Parathyroid adenoma (tissue), 2 donors: ENCODE measurements around the gene BCKDHA.
A peak's percentile ranks its signal among the peaks of the same experiment; 100 is the strongest.

Experiments used
- H2AFZ ChIP-seq: fragments of 300-600 bp; sonication (generic); one replicate; pipeline ENCODE4 v1.7.0; 2017; ENCODE audit warnings: antibody characterized with exemption, mild to moderate bottlenecking
- H3K27ac ChIP-seq: fragments of 300-600 bp; sonication (generic); one replicate; pipeline ENCODE4 v1.7.0; 2017
- H3K27me3 ChIP-seq: fragments of 300-600 bp; sonication (generic); one replicate; pipeline ENCODE4 v1.7.0; 2017; ENCODE audit warnings: low read length; ENCODE audit not compliant: control insufficient read depth, insufficient read depth
- H3K36me3 ChIP-seq: fragments of 300-600 bp; sonication (generic); one replicate; pipeline ENCODE4 v1.7.0; 2017; ENCODE audit warnings: low read length; ENCODE audit not compliant: control insufficient read depth, insufficient read depth
- H3K4me1 ChIP-seq: fragments of 300-600 bp; sonication (generic); one replicate; pipeline ENCODE4 v1.7.0; 2017; ENCODE audit warnings: control low read depth
- H3K4me2 ChIP-seq: fragments of 300-600 bp; sonication (generic); one replicate; pipeline ENCODE4 v1.7.0; 2017; ENCODE audit warnings: low read length
- H3K4me3 ChIP-seq: fragments of 300-600 bp; sonication (generic); one replicate; pipeline ENCODE4 v1.7.0; 2017; ENCODE audit warnings: low read depth, low read length
- H3K79me2 ChIP-seq: fragments of 300-600 bp; sonication (generic); one replicate; pipeline ENCODE4 v1.7.0; 2017; ENCODE audit warnings: control low read depth
- H3K9ac ChIP-seq: fragments of 300-600 bp; sonication (generic); one replicate; pipeline ENCODE4 v1.7.0; 2017; ENCODE audit warnings: mild to moderate bottlenecking
- H3K9me3 ChIP-seq: fragments of 300-600 bp; sonication (generic); one replicate; pipeline ENCODE4 v1.7.0; 2017; ENCODE audit warnings: low read length; ENCODE audit not compliant: control insufficient read depth
- CTCF ChIP-seq: fragments of 300-600 bp; sonication (generic); IDR thresholded peaks from one replicate; pipeline ENCODE4 v1.7.0; 2017; ENCODE audit warnings: antibody characterized with exemption, mild to moderate bottlenecking
- donor health status: primary hyperparathyroidism.

BCKDHA gene

GRCh38 chr19:41397086-41398049 lies at the start of gene BCKDHA, which contains the start of gene EXOSC5:
Gene BCKDHA, plus strand, starts transcription at chr19:41397818. Its CDS starts 10 bp downstream, at chr19:41397828.
Gene EXOSC5, minus strand, starts transcription at chr19:41397359. Its CDS starts 31 bp downstream, at chr19:41397328.
- H3K27ac ChIP-seq: peak within 1 kb of the TSS; percentile 94
- H3K79me2 ChIP-seq: peaks cover 32% of the 10 kb centered on the region
- no peaks in the 10 kb centered on the region for H3K9me3 ChIP-seq
- H3K4me1 ChIP-seq: peaks cover 9% of the 10 kb centered on the region
- TF ChIP-seq CTCF: no peak
- peak within 1 kb of the TSS; percentile 90 for H2AFZ ChIP-seq
- H3K36me3 ChIP-seq: no peaks in the 10 kb centered on the region
- H3K9ac ChIP-seq: peak within 1 kb of the TSS; percentile 62
- peak within 1 kb of the TSS; percentile 99 for H3K4me3 ChIP-seq
- H3K4me2 ChIP-seq: peak within 1 kb of the TSS; percentile 91
- no peaks in the 10 kb centered on the region for H3K27me3 ChIP-seq

GRCh38 chr19:41350735-41351338 lies 46.8 kb upstream of the BCKDHA start:
- no peaks in the 10 kb centered on the region for H3K79me2 ChIP-seq
- no peaks in the 10 kb centered on the region for H3K9me3 ChIP-seq
- TF ChIP-seq CTCF: no peak
- H3K36me3 ChIP-seq: no peaks in the 10 kb centered on the region
- peak overlapping the region; percentile 19 for H3K27ac ChIP-seq
- H3K27me3 ChIP-seq: no peaks in the 10 kb centered on the region
- H3K9ac ChIP-seq: no peak overlapping the region
- peak overlapping the region; percentile 73 for H2AFZ ChIP-seq
- no peaks in the 10 kb centered on the region for H3K4me1 ChIP-seq
- H3K4me2 ChIP-seq: peak overlapping the region; percentile 97
- H3K4me3 ChIP-seq: peak overlapping the region; percentile 77

GRCh38 chr19:41351339-41352245 lies 46.0 kb upstream of the BCKDHA start:
- Histone ChIP-seq H2AFZ (peak overlapping the region; percentile 73), H3K27ac (peak overlapping the region; percentile 19), H3K36me3 (no peaks in the 10 kb centered on the region), H3K4me1 (no peaks in the 10 kb centered on the region), H3K4me3 (peak overlapping the region; percentile 77), H3K9ac (no peak overlapping the region), H3K9me3 (no peaks in the 10 kb centered on the region), H3K27me3 (no peaks in the 10 kb centered on the region), H3K79me2 (no peaks in the 10 kb centered on the region), H3K4me2 (peak overlapping the region; percentile 97)
- no peak for TF ChIP-seq CTCF

- Histone ChIP-seq H3K4me1 (no peaks in the 10 kb centered on the region), H3K4me2 (peak overlapping the region; percentile 97), H2AFZ (peak overlapping the region; percentile 73), H3K9ac (no peak overlapping the region), H3K27me3 (no peaks in the 10 kb centered on the region), H3K4me3 (peak overlapping the region; percentile 77), H3K27ac (no peak overlapping the region), H3K36me3 (no peaks in the 10 kb centered on the region), H3K79me2 (no peaks in the 10 kb centered on the region), H3K9me3 (no peaks in the 10 kb centered on the region)
- TF ChIP-seq CTCF: no peak
These were observed 45.4 kb upstream of the BCKDHA start for GRCh38 chr19:41352279-41352608.
